Activated gamma-delta T cell treated with anti-CD3 and anti-CD28 coated beads, Interleukin-2, amount 50 U/mL, for 16 hours (primary cell): ENCODE measurements around the gene AGAP3.

ENCODE experiments used
- DNase-seq: peaks from one replicate; pipeline ENCODE4 v3.0.0-alpha.2; 2020; ENCODE audit warnings: low read depth

Gene AGAP3

DNA sequence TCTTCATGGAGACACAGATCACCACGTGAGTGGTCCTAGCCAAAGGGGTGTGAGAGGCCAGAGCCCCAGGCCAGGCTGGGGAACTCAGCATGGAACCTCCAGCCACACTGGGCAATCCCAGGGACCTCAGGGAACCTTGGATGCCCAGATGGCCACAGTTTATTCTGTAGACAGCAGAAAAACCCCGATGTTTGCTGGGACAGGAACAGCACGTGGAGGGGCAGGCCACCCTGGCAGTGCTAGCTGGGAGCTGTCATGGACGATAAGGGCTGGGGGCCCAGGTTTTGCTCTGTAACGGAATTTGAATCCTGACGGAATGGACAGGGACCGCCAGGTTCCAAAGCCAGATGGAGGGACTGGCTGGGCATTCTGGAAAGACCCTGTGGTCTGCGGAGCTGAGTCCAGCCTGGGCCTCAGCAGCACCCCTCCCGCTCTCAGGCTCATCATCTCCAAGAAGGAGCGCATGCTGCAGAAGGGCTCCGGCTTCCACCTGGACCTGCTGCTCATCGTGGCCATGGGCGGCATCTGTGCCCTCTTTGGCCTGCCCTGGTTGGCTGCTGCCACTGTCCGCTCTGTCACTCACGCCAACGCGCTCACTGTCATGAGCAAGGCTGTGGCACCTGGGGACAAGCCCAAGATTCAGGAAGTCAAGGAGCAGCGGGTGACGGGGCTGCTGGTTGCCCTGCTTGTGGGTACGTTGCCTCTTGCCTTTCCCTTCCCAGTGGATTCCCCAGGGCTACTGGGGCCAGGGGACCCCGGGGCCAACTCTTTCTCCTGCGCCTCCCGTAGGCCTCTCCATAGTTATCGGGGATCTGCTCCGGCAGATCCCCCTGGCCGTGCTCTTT, 11.2 kb upstream of the AGAP3 start:
- no peak for DNase-seq

DNA sequence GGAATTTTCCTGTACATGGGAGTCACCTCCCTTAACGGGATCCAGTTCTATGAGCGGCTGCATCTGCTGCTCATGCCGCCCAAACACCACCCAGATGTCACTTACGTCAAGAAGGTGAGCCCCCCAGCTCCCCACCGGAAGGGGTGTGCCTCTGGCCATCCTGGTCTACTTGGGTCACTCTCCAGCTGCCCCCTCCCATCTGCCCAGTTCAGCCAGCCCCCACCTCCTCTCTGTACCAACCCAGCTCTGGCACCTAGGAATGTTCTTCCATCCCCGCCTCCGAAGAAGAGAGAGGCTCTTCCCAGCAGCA, 10.7 kb upstream of the AGAP3 start:
- no peak for DNase-seq

DNA sequence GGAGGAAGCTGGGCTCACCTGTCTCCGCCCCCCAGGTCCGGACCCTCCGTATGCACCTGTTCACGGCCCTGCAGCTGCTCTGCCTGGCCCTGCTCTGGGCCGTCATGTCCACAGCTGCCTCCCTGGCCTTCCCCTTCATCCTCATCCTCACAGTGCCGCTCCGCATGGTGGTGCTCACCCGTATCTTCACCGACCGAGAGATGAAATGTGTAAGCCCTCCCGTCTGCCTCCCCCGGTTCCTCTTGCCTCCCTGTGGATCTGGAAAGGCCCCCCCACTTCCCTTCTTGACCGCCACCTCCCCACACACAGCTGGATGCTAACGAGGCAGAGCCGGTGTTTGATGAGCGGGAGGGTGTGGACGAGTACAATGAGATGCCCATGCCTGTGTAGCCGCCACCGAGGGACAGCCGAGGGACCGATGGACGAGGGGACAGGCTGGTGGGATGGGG, 10.3 kb upstream of the AGAP3 start:
- DNase-seq: no peak

DNA sequence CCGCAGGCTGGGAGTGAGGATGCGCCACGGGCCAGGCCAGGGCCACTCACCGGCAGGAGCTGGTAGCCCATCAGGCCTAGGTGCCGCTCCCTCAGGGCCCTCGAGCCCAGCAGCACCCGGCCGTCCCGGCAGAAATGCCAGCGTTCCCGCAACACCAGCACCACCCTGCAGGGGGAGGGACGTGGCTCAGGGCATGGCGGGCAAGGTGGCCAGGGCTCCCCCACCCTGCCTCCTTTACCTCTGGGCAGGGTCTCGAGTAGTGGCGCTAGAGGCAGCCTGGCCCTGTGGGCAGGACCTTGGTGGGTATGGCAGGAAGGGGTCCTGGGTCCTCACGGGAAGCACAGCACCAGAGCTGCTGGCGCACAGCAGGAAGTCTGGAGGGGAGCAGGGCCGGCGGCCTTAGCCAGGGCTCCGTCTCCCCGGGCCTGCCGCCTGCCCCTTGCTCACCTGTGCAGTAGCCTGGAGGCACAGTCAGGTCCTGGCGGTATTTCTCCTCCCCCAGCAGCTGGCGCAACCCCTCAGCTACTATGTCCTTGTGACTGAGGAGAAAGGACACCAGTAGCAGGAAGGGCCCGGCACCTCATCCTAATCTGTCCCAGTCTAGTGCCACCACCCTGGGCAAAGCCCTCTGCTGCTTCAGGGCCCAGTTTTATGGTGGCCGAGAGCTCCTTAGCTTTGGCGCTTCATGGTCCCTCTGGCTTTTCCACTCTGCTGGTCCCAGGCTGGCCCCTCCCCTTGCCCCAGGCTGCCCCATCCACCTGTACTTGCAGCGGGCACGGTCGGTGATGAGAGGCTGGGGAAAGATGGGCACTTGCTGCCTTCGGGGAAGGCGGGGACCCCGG, 9.2 kb upstream of the AGAP3 start:
- DNase-seq: no peak

DNA sequence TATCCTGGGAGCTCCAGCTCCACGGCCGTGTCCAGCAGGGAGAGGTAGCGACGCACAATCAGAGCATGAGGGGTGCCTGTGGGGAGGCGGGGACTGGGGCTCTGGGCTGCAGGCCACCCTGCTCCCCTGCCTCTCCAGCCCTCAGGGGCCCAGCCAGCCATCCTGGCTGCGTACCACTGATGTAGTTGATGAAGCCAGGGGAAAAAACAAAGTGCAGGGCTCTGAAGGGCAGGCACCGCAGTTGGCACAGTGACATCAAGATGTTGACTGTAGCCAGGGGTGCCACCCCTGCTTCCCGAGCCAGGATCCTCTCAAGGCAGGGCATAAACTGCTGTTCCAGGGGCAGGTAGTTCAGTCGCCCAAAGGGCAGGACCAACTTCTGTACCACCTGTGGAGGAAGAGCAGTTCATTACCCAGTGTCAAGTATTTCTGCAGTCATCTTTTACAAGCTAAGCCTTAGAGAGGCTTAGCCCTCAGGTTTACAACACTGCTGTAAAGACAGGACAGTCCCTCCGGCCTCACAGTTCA, 8.5 kb upstream of the AGAP3 start:
- DNase-seq: no peak

DNA sequence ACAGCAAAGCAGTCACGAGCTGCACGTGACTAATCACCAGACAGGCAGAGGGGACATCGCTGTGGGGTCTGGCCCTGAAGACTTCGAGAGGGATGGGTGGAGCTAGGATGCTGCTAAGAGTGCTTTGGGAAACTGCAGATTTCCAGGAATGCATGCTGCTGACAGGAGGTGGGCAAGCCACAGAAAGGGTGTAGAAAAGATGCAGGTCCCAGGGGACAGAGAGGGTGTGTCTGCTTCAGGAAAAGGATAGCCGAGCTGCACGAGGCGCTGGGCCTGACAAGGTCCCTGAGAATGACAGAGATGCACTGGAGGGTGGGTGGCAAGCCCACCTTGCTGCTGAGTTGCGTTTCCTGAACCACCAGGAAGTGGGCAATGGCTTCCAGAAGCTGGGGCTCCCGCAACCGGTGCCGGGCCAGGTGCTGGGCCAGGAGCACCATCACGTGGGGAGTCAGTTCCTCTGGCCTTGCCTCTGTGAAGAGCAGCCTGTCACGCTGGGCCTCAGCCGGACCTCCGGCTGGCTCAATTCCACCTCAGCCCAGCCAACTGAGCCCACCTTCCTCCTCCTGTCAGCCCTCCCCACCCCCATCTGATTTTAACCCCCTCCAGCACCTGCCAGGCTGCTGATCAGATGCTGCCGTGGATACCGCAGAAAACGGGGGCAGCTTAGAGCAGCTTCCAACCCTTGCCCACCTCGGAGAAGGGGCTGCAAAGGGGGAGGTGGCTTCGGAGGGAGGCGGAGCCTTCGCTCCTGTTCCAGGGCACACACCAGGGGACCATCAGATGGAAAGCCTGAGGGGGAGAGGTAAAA, 7.8 kb upstream of the AGAP3 start:
- DNase-seq: no peak

DNA sequence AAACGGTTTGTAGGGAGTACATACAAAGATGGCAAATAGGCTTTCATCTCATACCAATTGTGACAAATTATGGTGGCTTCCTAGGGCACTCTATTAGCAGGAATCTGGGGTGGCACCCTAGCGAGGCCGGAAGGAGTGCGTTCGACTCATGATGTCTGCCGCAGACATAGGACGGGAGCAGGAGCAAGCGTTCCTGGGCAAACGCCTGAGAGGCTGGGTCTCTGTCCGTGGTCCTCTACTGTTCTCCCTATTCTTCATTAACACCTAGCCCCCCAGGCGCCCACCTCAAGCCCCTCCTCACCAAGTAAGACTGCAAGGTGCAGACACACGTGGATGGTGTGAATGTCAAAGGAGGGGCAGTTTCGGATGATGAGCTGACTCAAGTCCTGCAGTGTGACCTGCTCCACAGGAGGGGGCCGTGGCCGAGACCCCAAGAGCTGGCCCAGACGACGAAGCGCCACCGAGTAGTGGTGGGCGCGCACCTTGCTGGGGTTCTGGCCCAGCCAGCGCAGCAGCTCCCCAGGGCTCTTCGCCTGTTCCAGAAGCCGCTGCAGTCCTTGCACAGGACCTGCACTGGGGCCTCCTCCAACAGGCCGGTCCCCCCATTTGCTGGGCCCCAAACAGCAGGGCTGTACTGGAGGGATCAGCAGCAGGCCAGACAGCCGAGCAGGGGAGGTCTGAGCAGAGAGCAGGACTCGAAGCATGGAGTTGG, 6.9 kb upstream of the AGAP3 start:
- DNase-seq: no peak

DNA sequence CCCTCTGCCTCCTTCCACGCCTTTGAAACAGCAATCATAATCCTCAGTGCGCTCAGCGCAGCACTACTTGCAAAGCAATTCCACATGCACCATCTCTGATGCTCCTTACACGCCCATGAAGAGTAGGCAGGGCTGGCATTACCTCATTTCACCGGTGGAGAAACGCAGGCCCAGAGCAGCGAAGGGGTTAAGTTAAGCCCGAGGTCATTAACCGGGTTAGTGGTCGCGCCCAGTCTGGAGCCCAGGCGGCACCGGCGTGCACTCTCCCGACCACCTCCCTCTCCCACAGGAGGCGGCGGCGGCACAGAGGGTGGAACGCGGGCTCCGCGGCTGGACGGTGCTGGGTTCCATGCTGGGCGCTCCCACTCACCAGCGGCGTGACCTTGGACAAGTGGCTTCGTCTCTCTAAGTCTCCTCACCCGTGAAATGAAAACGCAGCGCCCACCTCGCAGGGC, 6.2 kb upstream of the AGAP3 start:
- no peak for DNase-seq

DNA sequence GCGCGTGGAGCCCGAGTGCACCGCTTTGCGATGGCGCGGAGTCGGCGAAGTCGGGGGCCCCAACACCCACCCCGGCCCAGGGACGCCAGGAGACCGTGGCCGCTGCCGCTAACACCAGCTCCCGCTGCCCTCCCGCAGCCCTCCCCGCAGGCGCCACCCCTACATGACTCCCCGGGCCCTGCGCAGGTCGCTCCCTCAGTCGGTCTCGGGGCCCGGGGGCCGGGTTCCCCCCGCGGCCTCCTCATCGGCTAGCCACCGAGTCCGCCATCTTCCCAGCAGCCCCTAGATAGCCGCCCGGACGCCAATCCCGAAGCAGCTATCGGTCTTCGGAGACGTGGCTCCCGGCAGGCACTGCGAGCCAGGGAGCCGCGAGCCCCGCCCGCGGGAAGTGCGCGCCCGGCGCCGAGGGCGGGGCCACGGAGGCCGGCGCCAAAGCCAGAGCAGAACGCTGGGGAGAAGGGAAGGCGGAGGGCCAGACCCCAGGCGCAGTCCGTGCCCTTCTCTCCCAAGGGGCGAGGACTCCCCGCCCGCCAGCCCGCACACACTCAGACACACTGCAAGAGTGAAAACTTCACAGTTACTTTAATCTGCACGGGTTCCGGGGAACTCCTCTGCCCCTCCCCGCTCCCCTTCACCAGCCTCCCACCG, 5.6 kb upstream of the AGAP3 start, which contains the start of gene FASTK:
Gene FASTK (minus strand): TSS at position 288 of the 648 bp plus-strand sequence. CDS start 43 bp downstream, at position 245.
- peak; percentile 80 for DNase-seq

DNA sequence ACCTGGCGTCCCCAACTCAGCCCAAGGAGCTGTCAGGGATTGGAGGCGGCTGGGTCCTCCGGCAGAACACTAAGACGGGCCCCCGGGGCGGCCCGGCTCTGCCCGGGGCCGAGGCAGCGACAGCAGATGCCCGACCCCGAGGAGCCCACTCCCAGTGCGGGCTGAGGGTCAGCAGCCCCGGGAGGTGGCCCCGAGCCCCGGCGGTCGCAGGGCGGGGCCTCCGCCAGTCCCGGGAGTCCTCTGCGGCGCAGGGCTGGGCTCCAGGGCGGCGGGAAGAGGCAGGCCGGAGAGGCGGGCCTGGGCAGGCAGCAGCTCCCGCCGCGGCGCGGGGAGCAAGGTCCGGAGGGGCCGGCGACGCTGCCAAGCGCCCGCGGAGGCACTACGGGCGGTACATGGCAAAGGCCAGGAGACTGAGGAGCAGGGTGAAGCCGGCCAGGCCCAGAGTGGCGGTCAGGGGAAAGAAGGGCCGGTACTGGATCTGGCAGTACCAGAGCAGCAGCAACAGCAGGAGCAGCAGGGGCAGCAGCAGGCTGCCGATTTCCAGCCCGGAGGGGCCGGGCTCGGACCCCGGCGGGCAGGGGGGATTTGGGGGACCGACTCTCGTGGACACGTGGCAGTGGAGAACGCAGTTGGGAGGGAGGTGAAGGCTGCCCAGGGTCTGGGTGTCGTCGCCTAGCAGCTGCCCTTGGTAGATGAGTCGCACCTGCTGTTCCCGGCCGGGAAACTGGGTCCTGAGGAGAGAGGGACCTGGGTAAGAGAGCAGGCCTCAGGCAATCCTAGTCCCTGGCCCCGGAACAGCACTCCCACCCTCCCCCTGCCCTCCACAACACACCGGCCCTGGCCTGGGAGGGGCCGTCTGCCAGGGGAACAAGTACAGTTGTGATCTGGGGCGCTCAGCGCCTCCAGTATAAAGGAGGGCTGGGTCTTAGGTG, 4.8 kb upstream of the AGAP3 start:
- no peak for DNase-seq

DNA sequence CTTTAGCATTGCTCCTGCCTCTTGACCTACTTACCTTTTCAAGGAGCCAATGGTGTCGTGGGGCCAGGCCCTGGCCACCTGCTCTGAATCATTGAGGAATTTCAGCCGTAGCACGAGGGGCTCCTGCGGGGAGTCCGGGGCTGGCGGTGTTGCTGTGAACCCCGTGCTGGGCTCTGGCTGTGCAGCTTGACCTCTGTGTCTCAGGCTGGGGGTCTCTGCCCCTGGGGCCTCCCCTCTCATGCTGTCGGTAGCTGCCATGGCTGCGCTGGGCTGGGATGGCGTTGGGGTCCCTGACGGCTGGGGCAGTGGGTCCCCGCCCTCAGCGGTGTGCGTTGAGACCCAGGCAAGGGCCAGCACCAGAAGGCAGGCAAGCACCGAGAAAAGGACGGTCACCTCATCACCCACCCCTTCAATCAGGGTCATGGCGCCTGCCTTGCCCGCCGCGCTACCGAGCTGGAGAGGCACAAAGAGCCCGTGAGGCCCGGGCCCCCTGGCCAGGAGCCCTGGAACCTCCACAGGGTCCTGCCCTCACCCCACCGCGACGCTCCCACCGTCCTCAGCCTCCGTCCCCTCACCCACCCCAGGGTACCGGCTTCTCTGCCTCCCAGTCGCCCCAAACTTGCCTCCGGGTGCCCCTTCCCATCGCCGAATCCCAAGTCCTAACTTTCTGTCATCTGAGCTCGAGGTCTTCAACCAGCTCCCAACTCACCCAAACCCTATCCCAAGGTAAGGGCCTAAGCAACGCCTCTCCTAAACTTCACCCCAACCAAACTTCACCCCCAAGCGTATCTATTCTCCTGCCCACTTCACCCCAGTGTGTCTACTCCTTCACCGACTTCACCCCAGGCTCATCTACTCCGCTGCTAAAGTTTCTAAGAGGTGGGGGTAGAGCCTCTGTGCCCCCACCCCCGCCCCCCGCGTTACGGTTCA, 3.9 kb upstream of the AGAP3 start:
- DNase-seq: no peak

DNA sequence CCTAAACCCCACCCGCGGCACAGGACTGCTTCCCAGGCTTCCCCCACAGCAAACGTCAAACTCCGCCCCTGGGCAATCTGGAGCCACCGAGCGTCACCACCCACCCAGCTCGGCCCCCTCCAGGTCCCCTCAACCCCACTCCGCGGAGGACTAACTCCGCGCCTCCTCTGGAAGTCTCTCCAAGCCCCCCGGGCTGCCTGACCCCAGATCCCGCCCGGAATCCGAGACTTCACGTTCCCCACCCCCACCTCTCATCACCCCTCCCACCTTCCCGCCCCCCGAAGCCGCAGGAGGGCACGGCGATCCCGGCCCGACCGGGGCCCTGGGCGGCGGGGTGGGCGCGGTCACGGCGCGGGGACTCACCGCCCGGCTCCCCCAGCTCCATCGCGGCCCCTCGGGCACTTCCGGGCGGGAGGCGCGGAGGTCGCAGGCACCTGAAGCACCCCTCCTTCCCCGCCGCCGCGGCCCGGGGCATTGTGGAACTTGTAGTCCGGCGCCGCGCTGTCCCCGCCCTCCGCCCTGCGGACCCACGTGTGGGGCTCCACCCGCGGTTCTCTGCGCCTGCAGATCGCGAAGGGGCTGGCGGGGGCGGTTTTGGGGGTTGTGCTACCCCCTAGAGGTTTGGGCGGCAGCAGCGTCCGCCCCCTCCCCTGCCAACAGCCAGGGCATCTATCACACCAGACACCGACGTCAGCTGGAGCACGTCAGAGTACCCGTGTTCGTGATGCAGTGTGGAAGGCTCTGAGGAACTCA, 3.0 kb upstream of the AGAP3 start, which contains the start of gene TMUB1:
Gene TMUB1 (minus strand): TSS at position 423 of the 753 bp plus-strand sequence. CDS start 930 bp downstream, outside the sequence.
- peak; percentile 73 for DNase-seq

DNA sequence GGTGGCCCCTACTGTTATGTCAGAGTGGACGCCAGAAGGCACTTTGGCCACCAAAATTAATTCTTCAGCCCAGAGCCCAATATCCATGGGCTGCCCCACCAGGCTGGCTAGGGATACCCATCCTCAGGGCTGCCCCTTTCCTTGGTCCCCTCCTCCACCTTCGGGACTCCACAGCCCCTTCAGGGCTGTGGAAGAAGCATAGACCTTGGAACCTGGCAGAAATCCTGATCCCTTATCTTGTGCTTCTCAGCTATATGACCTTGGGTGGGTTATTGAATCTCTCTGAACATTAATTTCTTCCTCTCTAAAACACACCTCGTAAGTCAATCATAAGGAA, 2.5 kb upstream of the AGAP3 start:
- no peak for DNase-seq

DNA sequence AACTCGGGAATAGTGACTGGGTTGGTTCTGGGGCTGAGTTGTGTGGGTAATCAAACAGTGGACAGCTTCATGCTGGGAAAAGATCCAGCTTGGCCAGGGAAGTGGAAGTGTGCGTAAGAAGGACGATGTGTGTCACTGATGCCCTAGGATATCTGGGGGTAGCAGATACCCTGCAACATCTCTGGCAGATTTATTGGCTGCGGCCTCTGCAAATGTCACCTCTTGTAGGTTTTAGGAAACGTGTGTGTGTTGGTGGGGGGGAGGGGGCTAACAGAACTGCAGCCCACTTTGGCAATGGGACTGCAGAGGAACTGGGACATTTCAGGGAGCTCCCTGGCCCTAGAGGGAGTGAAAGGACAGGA, 965 bp upstream of the AGAP3 start:
- no peak for DNase-seq

DNA sequence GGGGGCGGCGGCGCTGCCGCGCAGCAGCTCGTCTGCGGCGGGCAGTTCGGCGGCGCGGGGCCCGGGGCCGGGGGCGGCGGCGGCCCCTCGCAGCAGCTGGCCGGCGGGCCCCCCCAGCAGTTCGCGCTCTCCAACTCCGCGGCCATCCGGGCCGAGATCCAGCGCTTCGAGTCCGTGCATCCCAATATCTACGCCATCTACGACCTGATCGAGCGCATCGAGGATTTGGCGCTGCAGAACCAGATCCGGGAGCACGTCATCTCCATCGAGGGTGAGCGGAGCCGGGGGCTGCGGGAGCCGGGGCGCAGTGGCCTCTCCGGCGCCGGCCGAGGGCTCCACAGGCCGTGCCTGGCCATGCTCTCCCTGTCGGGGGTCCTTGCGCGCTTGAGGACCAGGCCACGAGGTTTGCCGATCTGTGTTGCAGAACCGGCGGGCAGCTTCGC, 548 bp downstream of the AGAP3 start:
- no peak for DNase-seq

DNA sequence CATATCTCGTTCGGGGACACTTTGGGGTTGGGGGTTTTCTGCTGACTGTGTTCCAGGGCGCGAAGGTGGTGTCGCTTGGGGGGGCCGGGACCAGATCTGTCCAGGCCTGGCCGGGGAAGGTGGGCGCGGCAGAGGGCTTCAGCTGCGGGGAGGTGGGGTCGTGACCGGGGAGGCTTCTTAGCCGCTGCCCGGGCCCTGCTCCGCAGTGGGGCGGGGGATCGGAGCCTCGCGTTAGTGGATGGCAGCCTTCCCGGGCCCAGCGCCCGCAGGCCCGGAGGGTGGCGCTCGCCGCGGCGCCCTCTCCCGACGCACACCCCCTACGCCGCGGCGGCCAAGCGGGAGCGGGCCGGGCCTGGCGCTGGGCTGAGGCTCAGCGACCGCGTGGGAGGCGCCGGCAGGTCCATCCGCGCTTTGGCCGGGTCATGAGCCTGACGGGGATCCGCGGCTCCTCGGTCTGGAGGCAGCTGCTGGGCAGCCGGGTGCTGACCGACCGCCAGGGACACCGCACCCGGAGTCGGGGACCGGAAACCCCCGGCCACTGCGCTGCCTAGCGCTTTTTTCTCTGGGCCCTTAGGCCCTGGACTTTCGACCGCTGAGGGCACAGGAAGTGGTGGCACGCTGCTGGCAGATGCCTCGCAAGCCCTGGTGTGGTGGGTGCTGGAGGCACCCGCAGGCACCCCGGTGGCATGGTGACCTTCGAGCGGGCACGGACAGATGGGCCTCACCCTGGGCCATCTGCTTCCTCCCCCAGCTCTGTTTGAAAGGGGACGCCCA, 1.2 kb downstream of the AGAP3 start:
- no peak for DNase-seq
